K562 treated with DMSO at 1 percent for 12 hours (cell line): ENCODE measurements around the gene ISL2. TPM values are rescaled to one million over a fixed set of nuclear protein-coding genes. Genes with fewer than 3 reads are reported as not detected.

Experiments
- total RNA-seq: library from RNA; unstranded; fragments of 300-600 nt; gene quantifications from 2 replicates; pipeline ENCODE4 v1.2.3, GENCODE V29; 2022; ENCODE audit not compliant: insufficient read depth

ISL2 gene
- total RNA-seq: 14.3 and 17.1 TPM in 2 replicates

GRCh38 chr15:76336254-76337058 is at the start of gene ISL2:
Gene ISL2, plus strand, starts transcription at chr15:76336773. Its CDS starts 111 bp downstream, at chr15:76336884.

GRCh38 chr15:76311100-76311953 is 25.2 kb upstream of the ISL2 start, which contains the start of gene ETFA:
Gene ETFA, minus strand, starts transcription at chr15:76311469. Its CDS starts 81 bp downstream, at chr15:76311388.

Other genes starting within 250 kb of the ISL2 start
- gene ETFA, start 25.3 kb upstream of the ISL2 start, total RNA-seq: 180 and 198 TPM in 2 replicates